ENCODE data around the gene TSPAN5.
"Not testable (repeated sequence)": the region's sequence is repeated elsewhere in the genome, so short reads cannot be mapped to it uniquely, and the experiment has no call there.

The TSPAN5 gene

DNA sequence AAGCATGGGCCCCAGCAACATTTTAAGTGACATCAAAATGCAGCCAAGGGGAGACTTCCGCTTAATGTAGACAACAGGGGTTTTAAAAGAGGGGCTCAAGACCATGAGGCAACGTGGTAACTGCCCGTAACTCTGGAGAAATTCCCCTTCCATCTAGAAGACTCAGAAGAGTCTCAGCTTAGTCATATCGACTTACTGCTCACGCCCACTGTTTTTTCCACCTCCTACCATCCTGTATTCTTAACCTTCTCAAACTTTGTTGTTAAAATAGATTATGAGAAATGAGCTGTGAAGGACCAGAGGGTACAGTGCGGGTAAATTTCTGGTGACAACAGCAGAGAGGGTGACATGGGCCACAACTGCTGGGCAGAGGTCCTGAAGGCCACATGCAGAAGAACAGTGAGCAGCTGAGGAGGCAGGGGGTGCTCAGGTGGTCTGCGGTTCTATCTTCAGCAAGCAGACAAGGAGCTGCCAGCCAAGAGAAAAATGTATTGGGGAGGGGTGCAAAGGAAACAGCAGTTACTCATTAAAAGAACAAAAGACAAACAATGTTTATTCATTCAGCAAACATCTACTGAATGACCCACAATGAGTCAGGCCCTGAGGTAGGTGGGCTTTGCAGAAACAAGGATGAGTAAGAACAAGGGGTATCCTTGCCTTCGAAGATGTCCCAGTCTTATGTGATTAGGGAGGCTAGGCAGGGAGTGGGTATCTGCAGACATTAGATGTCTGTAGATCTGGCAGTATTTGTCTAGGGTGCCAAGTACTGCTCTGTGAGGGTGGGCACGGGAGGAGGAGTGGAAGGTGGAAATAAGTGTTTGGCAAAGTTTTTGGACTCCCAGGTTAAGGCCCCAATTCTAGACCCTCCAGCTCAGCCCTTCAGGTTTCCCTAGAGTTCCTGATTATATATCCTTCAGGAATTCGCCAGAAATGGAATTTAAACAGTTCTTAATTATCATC is 175.3 kb downstream of the TSPAN5 start:
- FAIRE-seq = no peak

- no peak for FAIRE-seq
These were observed 175.9 kb downstream of the TSPAN5 start for GRCh38 chr4:98482503-98482846.

- FAIRE-seq = no peak
These were observed 177.2 kb downstream of the TSPAN5 start for GRCh38 chr4:98481167-98481566.

DNA sequence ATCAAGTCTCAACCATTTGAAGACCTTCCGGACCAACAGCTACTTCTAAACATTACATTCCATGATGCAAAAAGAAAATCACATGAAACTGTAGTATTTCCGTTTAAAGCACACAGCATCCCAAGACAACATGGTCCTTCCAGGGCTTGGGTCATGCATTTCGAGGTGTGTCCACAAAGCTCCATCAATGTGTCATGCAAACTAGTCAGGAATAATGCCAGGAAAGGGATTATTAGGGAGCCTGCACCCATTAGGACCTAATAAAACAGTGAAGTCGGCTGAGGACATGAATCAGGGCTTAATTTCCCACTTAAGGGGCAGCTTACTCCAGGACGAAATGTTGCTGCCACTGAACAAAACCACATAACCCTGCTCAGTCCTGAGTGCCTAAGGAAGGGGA is 177.9 kb downstream of the TSPAN5 start:
- no peak for FAIRE-seq

- FAIRE-seq = not testable (repeated sequence)
These were observed 178.8 kb downstream of the TSPAN5 start for GRCh38 chr4:98479590-98479989.

DNA sequence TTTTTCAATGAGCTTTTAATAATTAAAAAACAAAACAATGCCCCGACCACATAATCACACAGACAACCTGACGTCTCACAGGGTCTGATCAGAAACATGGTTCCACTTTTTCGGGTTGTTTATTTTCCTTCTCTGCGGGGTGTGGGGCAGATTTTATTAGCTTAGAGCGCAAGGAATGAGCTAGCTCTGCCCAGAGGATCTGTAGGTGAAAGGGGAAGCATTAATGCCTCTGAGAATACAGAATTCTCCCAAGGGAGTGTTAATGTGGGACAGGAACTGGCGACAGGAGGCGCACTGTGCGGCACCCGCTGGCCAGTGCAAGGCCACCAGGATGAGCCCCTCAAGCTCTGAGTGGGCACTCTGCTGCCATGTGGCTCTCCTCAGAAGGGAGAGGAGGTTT is 181.5 kb downstream of the TSPAN5 start:
- FAIRE-seq = no peak

DNA sequence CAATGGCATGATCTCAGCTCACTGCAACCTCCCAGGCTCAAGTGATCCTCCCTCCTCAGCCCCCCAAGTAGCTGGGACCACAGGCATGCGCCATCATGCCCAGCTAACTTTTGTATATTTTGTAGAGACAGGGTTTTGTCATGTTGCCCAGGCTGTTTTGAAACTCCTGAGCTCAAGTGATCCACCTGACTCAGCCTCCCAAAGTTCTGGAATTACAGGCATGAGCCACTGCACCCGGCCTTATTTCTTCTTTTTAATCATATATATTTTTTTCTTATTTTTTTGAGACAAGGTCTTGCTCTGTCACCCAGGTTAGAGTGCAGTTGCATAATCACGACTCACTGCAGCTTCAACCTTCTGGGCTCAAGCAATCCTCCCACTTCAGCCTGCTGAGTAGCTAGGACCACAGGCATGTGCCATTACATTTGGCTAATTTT is 184.0 kb downstream of the TSPAN5 start:
- no peak for FAIRE-seq

GRCh38 chr4:98473046-98473445 is 185.4 kb downstream of the TSPAN5 start:
- no peak for FAIRE-seq

- FAIRE-seq = no peak
These were observed 187.6 kb downstream of the TSPAN5 start for GRCh38 chr4:98470831-98471230.

GRCh38 chr4:98470366-98470765 is 188.0 kb downstream of the TSPAN5 start:
- no peak for FAIRE-seq

DNA sequence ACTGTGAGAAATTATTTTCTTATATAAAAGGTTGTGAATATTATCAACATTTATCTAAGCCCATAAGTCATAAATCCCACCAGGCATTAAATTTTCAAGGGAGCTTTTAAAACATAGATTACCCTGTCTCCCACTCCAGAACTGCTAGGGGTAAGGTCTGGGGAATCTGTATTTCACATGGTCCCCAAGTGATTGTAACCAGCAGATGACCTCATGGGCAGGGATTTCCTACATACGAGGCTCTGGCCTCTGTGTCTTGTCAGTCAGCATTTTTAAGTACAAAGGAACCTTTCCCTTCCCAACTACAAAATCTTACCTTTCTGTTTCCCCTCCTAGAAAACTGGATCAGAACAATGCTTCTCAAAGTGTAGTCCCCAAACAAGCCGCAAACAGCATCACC is 188.6 kb downstream of the TSPAN5 start:
- FAIRE-seq = no peak

GRCh38 chr4:98468709-98469108 is 189.7 kb downstream of the TSPAN5 start:
- FAIRE-seq = no peak

GRCh38 chr4:98467627-98468072 is 190.8 kb downstream of the TSPAN5 start:
- FAIRE-seq = peak; percentile 79

DNA sequence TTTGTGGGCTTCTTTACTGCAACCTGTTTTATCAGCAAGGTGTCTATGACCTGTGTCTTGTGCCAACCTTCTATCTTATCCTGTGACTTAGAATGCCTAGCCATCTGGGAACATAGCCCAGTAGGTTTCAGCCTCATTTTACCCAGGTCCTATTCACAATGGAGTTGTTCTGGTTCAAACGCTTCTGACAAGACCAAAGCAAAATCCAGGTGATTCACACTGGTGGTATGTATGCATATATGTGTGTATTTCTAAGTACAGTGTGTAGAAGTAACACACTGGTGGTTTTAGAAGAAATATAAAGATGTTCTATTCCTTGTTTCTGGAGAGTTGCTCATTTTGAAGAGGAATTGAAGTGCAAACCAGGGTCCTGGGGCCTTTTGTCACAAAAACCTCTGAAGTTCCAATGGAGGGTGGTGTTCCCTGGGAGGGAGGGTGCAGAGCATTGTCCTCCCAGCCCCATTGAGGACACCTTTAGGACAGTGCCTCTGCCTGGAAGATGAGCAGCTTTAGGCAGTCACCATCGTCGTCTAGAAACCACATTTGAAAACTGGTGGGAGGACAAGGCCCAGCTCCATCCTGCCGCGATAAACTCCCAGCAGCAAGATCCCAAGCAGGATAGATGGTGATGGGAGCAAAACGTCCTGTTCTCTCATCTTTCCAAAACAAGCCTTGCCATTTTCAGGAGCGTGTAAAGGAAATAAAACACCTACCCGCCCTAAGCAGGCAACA is 191.4 kb downstream of the TSPAN5 start:
- no peak for FAIRE-seq

DNA sequence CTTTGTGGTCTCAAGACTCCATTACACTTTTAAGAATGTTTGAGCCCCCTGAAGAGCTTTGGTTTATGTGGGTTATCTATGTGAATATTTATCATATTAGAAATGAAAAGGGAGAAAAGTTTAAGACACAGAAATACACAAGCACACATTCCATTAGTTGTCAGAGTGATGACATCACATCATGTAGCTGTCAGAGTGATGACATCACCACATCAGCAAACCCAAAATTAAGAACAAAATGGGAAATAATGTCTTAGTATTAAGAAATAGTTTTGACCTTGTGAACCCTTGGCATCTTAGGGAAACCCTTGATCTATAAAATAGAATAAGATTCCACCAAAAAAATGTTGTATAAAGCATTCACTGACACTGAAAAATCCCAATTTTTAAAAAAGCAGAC is 195.9 kb downstream of the TSPAN5 start:
- no peak for FAIRE-seq

DNA sequence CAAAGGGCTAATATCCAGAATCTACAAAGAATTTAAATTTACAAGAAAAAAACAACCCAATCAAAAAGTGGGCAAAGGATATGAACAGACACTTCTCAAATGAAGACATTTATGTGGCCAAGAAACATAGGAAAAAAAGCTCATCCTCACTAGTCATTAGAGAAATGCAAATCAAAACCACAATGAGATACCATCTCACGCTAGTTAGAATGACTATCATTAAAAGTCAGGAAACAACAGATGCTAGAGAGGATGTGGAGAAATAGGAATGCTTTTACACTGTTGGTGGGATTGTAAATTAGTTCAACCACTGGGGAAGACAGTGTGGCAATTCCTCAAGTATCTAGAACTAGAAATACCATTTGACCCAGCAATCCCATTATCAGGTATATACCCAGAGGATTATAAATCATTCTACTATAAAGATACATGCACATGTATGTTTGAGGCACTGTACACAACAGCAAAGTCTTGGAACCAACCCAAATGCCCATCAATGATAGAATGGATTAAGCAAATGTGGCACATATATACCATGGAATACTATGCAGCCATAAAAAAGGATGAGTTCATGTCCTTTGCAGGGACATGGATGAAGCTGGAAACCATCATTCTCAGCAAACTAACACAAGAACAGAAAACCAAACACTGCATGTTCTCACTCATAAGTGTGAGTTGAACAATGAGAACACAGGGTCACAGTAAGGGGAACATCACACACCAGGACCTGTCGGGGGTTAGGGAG is 197.1 kb downstream of the TSPAN5 start:
- not testable (repeated sequence) for FAIRE-seq

DNA sequence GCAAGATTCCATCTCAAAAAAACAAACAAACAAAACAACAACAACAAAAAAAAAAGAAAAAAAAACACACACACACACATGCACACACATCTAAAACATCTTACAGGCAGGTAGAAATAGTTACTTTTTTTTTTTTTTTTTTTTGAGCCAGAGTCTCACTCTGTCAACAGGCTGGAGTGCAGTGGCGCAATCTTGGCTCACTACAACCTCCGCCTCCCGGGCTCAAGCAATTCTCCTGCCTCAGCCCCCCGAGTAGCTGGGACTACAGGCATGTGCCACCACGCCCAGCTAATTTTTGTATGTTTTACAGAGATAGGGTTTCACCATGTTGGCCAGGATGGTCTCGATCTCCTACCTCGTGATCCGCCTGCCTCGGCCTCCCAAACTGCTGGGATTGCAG is 201.0 kb downstream of the TSPAN5 start:
- FAIRE-seq = not testable (repeated sequence)

- FAIRE-seq = no peak
These were observed 206.3 kb downstream of the TSPAN5 start for GRCh38 chr4:98452091-98452490.

DNA sequence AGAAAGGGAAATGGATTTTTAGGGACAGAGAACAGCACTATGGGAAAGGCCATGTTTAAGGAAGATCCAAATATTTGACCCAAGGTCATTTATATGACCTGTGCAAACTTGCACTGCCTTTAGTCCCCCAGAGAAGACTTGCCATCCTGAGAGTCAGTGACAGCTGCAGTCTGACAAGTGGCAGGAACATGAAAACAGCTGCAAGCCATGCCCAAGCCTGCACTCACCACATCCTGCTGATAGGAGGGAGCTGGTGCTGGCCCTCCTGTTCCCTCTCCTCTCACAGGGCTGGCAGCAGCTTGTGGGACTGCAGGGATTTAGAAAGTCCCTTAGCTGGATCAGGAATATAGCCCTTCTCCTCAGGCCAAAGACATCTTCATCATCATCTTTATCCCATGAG is 209.5 kb downstream of the TSPAN5 start:
- FAIRE-seq = no peak

- FAIRE-seq = no peak
These were observed 210.8 kb downstream of the TSPAN5 start for GRCh38 chr4:98447648-98448047.

GRCh38 chr4:98446499-98447375 is 211.7 kb downstream of the TSPAN5 start:
- FAIRE-seq = no peak

GRCh38 chr4:98444371-98444770 is 214.0 kb downstream of the TSPAN5 start:
- no peak for FAIRE-seq
